NCI-H2196 (cell line): ENCODE data around the gene FZD10.

Source experiments
- DNase-seq: peaks from one replicate; lab custom pipeline; 2025; ENCODE audit not compliant: unreplicated experiment; lab: John Stamatoyannopoulos, UW

Gene FZD10

DNA sequence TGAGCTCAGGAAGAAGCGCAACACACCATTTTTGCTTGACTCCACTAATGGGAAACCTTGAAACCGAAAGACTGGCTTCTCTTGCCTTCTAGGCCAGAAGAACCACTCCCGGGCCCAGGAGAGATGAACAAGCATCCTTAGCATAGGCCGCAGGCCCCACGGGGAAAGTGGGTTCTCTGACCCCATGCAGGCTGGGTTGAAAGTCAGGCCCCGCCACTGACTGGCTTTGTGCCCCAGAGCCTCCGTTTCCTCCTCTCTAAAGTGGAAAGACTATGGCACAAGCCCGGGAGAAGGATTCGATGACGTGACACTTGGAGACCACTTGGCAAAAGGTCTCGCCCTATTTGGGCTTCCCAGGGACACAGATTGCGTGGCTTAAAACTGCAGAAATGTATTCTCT, 9.9 kb upstream of the FZD10 start:
- no peak for DNase-seq

DNA sequence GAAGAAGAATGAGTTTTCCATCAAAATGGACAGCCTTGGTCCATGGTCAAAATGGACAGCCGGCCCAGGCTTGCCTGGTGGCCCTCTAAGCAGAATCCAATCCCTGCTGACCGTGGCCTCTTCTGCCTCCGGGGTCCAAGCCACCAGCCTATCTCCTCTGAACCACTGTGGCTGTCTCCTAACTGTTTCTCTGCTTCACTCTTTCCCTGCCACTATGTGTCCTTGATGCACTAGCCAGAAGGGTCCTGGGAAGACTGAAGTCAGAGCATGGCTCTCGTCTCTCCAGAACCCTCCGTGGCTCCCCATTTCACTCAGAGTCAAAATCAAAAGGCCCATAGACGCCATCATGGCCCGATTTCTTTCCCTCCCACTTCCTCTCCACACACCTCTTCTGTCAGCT, 8.5 kb upstream of the FZD10 start:
- no peak for DNase-seq

DNA sequence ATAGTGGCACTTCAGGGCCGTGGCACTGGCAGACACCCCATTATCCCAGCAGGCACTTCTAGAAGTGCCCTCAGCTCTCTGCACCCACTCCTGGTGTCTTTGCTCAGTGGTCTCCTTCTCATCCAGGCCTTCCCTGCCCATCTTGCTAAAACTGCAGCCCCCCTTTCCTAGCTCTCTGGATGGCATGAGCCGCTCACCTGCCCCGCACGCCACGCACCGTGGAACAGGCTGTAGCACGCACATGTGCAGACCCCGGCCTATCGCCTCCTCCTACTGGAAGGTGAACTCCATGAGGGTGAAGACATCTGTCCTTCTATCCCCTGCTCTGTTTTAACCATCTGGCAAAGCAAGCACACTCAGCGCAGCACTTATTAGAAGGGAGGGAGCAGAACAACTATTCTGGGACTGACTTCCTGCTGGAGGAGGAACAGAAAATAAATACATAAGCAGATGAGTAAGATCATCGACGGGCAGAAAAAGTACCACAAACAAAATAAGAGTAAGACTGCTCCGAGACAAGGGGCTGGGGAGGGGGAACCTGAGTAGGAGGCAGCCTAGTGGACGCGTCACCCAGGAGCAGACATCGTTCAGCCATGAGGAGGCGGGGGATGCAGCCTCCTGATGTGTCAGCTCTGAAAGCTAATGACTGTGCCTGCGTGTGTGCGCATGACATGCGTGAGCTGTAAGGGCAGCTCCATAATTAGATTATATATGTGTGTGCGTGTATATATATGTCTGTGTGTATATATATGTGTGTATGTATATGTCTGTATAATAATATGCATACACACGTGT, 7.8 kb upstream of the FZD10 start:
- no peak for DNase-seq

DNA sequence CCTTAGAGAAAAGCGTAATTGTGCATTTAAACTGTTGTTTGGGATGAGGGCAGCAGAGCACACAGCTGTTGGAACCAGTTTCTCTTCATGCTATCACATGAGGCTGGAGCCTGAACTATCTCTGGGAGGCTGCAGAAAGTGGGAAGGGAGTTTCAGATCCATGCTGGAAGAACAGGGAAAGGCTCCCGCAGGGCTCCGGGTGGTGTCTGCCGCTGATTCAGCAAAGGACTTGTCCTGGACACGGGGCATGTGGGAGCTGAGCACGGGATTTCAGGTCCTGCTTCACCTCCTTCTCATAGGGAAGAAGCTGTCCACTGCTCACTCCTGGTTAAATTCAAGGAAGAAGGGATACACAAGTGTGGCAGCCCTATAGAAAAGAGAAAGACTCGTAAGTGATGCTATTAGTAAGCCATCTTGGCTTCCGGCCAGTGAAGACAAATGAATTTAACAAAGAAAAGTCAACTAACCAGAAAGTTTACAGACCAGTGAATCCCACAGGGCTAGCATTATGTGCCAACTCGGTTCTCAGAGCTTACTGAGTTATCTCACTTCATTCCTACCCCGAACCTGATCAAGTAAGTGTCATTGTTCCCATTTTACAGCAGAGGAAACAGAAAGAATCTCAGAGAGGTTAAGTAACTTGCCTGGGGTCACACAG, 6.7 kb upstream of the FZD10 start:
- DNase-seq = no peak

DNA sequence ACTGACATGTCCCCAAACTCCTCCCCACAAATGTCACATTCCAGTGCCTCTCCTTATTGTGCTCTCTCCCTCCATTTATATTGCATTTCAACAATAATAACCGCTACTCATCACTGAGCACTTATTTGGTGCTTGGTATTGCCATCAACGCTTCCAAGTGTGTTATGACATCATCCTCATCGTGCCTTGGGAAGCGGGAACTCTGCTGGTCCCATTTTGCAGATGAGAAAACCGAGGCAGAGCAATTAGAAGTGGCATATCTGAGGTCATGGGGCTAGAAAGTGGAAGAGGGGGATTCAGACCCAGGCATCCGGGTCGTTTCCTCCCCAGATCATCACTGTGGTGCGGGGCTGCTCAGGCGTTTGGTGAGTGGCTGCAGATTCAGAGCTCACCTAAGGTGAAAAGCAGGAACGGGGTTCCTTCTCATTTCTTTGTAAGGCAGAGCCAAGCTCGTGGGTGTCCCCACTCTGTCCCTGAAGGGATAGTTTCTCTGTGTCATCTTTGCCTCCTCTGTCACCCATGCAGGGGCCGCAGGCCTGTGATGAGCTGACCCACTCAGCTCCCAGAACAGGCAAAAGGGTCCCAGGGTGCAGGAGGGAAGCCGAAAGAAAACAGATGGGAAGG, 5.5 kb upstream of the FZD10 start:
- no peak for DNase-seq

DNA sequence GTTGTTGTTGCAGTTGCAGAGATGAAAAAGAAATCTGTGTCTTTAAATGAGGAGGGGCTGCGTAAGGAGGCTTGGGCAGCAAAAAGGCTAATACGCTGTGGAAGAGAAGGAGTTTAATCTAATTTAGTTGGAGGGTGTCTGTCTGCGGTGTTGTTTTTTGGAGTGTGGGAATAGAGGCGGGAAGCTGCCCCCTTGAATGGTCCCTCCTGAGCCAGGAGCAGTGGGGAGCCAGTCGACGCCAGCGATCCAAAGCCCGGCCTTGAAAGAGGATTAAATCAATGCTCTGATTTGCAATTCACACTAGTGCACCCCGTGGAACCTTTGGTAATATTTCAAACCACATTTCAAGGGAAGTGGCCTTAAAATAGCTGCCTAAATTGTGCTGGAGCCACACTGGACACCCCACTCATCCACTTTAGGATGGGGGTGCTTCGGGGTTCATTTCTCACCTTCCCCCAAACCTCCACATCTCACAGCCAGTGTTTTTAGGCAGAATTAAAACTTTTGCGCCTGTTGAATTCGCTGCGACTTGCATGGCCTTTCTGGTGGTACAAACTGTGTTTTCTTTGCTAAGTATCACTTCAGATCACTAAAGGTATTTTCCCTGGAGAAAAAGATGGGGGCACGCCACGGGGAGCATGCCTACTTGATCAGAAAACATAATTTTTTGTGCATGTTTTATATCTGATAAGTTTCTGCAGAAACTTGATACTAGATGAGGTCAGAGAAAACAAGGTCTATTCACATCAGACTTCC, 4.1 kb upstream of the FZD10 start:
- DNase-seq = no peak

DNA sequence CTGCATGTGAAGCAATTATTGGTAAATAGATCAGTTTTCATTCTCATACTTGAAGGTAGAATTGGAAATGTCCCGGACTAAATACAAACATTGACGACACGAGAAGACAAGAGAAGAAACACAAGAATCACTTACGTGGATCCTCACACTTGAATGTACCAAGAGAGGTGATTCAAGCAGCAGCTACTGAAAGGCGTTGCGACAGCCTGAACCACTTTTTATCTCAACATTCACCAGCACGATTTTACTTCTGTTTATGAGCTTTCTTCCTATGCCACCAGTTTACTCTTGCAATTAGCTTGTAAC, 3.6 kb upstream of the FZD10 start:
- DNase-seq = no peak

DNA sequence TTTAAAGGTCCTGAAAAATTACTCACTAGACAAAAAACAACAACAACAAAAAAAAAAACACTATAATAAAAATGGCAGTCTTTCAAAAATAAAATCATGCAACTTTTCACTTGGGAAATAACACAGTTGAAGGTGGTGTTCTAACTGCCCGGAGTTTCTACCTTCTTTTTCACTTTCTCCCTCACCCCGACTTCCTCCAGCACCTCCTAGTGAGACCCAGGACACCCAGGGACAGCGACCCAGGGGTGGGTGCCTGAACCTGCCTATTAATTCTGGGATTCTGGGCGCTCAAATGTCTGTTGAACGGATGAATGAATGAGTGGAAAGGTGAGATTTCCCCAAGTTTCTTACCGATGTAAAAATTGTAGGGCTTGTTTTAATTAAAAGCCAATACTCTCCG, 2.0 kb upstream of the FZD10 start:
- no peak for DNase-seq

DNA sequence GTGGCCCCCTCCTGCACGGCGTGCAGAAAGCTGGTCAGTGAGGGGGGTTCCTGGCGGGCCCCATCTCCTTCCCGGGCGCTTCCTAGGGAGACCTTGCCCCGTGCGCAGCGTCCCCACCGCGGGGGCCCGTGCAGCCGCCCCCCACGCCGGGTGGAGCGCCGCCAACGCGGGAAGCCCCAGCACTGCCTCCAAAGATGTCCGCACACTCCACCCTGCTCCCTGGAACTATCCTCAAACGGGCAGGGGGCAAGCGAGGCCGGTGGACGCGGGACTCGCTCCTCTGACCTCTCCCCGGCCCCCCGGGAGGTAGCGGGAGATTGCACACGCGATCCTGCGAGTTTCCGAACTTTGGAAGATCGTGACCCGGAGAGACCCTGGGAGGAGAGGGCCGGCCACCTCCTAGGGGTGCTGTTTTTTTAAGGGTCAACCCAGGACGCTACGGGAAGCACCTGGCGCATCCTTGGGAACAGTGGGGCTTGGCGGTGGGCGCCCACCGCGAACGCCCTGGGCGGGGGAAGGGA, 1.5 kb upstream of the FZD10 start:
- no peak for DNase-seq

DNA sequence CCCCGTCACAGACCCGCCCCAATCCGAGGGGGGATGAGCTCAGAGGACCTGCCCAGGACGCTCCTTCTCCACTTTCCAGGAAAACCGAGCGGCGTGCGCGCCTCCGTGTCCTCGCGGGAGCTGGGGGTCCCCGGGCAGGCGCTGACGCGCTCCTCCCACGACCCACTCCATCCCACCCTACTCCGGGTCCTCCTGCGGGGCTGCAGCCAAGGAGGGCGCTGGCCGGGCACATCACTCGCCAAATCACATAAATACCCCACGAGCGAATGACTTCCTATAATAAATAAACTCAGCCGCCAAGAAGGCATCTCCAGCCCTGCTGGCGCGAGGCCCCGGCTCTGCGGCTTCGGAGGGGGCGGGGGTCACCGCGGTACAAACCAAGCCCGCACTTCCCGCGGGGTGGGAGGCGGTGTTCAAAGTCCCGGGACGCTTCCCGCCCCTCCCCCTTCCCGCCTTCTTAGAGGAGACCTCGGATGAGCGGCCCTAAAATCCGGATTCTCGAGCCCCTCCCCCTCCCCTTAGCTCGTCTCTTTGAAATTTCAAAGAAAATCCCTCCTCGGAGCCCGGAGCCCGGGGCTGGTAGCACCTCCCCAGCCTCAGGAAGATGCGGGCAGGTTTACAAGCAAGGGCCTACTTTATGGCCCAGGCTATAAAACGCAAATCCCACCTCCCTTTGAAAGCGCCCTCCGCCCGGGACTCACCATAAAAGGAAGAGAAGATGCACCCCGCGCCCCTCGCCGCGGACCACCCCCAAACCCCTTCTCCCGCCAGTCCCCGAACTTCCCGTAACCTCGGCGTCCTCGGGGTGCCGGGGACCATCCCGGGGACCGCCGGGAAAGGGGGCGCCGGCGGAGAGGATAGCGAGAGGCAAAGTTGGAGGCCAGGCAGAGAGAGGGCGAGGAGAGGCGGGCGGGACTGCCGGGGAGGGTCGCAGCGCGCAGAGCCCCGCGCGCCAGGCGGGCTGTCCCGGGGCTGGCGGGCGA, 712 bp upstream of the FZD10 start:
- DNase-seq = peak; percentile 40

DNA sequence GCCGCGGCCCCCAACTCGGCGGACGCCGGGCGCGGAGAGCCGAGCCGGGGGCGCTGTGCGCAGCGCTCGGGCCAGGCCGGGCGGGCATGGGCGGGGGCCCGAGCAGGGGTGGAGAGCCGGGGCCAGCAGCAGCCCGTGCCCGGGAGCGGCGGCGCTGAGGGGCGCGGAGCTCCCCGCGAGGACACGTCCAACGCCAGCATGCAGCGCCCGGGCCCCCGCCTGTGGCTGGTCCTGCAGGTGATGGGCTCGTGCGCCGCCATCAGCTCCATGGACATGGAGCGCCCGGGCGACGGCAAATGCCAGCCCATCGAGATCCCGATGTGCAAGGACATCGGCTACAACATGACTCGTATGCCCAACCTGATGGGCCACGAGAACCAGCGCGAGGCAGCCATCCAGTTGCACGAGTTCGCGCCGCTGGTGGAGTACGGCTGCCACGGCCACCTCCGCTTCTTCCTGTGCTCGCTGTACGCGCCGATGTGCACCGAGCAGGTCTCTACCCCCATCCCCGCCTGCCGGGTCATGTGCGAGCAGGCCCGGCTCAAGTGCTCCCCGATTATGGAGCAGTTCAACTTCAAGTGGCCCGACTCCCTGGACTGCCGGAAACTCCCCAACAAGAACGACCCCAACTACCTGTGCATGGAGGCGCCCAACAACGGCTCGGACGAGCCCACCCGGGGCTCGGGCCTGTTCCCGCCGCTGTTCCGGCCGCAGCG, 639 bp downstream of the FZD10 start:
- no peak for DNase-seq

DNA sequence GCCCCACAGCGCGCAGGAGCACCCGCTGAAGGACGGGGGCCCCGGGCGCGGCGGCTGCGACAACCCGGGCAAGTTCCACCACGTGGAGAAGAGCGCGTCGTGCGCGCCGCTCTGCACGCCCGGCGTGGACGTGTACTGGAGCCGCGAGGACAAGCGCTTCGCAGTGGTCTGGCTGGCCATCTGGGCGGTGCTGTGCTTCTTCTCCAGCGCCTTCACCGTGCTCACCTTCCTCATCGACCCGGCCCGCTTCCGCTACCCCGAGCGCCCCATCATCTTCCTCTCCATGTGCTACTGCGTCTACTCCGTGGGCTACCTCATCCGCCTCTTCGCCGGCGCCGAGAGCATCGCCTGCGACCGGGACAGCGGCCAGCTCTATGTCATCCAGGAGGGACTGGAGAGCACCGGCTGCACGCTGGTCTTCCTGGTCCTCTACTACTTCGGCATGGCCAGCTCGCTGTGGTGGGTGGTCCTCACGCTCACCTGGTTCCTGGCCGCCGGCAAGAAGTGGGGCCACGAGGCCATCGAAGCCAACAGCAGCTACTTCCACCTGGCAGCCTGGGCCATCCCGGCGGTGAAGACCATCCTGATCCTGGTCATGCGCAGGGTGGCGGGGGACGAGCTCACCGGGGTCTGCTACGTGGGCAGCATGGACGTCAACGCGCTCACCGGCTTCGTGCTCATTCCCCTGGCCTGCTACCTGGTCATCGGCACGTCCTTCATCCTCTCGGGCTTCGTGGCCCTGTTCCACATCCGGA, 1.4 kb downstream of the FZD10 start:
- DNase-seq = no peak

DNA sequence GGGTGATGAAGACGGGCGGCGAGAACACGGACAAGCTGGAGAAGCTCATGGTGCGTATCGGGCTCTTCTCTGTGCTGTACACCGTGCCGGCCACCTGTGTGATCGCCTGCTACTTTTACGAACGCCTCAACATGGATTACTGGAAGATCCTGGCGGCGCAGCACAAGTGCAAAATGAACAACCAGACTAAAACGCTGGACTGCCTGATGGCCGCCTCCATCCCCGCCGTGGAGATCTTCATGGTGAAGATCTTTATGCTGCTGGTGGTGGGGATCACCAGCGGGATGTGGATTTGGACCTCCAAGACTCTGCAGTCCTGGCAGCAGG, 1.9 kb downstream of the FZD10 start:
- DNase-seq = no peak

DNA sequence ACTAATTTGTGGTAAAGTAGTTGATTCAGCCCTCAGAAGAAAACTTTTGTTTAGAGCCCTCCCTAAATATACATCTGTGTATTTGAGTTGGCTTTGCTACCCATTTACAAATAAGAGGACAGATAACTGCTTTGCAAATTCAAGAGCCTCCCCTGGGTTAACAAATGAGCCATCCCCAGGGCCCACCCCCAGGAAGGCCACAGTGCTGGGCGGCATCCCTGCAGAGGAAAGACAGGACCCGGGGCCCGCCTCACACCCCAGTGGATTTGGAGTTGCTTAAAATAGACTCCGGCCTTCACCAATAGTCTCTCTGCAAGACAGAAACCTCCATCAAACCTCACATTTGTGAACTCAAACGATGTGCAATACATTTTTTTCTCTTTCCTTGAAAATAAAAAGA, 2.7 kb downstream of the FZD10 start:
- DNase-seq = no peak

DNA sequence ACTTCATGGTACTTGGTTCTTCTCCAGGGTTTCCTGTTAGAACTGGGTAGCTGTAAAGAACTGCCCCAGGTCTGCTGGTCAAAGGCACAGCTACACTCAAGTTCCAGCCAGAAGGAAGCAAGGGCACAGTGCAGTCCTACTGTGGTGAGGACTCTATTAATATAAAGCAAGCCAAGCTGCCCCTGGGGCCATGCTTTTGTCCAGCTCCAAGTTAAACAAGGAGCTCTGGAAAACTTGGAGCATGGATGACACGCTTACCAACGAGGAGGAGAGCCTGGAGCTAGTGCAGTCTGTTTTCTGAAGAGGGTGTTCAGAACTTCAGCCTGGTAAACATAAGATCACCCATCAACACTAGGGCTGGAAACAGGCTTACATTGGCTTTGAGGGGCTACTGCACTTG, 4.0 kb downstream of the FZD10 start:
- DNase-seq = no peak

DNA sequence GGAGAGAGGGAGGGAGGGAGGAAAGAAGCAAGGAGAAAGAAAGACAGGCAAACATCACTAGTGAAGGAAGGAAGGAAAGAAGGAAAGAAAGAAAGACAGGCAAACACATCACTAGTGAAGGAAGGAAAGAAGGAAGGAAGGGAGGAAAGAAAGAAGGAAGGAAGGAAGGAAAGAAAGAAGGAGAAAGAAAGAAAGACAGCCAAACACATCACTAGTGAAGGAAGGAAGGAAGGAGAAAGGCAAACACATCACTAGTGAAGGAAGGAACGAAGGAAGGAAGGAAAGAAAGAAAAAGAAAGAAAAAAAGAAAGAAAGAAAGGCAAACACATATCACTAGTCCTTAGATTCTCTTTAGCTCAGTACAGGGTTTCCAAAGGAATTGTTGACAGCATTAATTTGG, 5.3 kb downstream of the FZD10 start:
- no peak for DNase-seq

DNA sequence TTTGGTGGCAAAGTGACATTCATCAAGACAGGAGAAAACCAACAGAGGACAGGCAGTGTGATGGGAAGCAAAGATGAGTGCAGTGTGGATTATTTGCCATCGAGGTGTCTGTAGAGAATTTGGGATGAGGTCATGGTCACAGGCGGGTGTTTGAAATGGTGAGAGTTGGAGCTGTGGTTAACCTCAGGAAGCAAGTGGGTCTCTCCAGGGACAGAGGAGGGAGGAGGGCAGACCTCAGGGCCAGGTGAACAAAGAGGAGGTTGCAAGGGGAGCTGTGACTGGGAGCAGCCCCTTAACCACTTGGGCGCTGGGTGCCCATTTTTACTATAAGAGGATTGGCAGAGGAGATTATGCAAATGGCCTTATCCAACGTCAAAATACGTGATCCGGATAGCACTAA, 7.0 kb downstream of the FZD10 start:
- no peak for DNase-seq

DNA sequence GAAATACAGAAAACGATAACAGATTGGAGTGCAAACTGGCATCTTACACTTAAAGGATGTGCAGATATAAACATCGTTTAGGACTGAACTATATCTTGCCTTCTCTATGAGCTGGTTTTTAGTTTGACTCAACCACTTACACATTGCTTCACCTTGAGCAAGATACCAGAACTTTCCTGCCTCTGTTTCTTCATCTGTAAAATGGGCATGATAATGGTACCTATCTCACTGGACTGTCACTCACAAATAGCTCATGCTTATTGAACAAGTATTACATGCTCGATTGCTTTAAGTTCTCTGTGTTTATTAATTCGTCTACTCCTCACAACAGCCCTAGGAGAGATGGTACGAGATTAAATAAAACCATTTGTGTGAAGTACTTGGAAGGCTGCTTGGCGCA, 7.7 kb downstream of the FZD10 start:
- DNase-seq = no peak

DNA sequence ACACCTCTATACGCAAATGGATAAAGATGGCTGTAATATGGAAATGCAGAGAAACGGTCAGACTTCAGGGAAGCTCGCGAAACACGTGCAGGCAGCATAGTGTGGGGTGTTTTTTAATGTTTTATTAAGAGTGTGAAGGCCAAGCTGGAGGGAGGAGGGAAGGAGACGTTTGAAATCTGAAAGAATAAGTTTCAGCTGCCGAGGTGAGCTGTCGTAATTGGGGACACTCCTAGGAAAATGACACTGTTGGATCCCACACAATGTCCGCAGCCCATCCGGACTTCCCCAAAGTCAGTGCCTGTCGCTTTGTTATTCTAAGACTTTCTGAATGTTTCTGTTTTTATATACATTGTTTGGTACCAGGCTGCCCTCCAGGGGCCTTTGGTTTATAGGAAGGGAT, 8.3 kb downstream of the FZD10 start:
- DNase-seq = no peak
